GM13976 (cell line): ENCODE measurements around the gene C1GALT1.
"Not testable (repeated sequence)": the region's sequence is repeated elsewhere in the genome, so short reads cannot be mapped to it uniquely, and the experiment has no call there.

Experiments
- DNase-seq: peaks from one replicate; pipeline ENCODE4 v3.0.0; 2012; ENCODE audit warnings: low spot score
- in situ Hi-C: fragments of 300-500 bp; cut with MboI; formaldehyde crosslinking; loops from one replicate; pipeline ENCODE4 v1.12.0; 2022; ENCODE audit warnings: low sequenced_read_pairs, mixed read lengths, inconsistent platforms; ENCODE audit not compliant: unreplicated experiment
- TF ChIP-seq, protein P1 (sequence below): IDR thresholded peaks from 2 replicates; pipeline ENCODE4 v1.5.1; 2012; ENCODE audit warnings: borderline replicate concordance, mild to moderate bottlenecking; ENCODE audit not compliant: insufficient read depth; ENCODE audit errors: extremely low read depth, missing control alignments, control extremely low read depth

Gene C1GALT1

DNA sequence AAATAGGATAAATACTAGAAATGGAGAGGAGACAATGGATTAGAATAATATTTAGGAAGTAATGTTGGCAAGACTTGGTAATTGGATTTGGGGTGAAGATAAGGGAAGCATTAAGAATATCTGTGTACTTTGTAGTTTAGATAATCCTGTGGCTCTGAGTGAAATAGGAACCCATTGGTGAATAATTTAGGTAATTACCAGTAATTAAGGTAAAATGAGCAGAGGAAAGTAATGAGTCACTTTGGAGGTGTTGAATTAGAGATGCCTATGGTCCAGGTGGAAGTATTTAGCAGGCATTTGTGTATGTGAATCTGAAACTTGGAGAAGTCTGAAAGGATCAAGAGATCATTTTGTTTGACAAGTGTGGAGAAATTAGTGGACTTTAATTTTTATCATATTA lies 5.7 kb downstream of the C1GALT1 start:
- DNase-seq = no peak
- in situ Hi-C loops = no loop called here
- TF ChIP-seq, protein P1, sequence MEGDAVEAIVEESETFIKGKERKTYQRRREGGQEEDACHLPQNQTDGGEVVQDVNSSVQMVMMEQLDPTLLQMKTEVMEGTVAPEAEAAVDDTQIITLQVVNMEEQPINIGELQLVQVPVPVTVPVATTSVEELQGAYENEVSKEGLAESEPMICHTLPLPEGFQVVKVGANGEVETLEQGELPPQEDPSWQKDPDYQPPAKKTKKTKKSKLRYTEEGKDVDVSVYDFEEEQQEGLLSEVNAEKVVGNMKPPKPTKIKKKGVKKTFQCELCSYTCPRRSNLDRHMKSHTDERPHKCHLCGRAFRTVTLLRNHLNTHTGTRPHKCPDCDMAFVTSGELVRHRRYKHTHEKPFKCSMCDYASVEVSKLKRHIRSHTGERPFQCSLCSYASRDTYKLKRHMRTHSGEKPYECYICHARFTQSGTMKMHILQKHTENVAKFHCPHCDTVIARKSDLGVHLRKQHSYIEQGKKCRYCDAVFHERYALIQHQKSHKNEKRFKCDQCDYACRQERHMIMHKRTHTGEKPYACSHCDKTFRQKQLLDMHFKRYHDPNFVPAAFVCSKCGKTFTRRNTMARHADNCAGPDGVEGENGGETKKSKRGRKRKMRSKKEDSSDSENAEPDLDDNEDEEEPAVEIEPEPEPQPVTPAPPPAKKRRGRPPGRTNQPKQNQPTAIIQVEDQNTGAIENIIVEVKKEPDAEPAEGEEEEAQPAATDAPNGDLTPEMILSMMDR = no peak

DNA sequence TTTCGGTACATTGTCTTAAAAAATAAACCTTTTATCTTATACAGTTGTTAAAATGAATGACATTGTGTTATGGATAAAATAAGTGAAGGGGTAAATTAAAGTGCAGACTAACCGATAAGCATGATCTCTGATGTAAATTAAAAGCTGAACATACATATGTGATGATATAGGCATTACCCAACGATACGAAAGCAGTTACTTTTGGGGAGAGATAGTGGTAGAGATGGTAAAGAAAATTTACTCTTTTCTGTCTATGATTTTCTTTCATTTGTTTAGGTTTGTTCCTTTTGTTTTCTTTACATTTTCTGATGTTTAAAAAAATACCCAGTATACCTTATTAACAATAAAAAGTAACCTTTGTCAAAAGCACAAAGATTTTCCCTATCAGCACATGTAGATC lies 6.4 kb downstream of the C1GALT1 start:
- DNase-seq = no peak
- TF ChIP-seq, protein P1 = no peak
- in situ Hi-C loops = no loop called here

DNA sequence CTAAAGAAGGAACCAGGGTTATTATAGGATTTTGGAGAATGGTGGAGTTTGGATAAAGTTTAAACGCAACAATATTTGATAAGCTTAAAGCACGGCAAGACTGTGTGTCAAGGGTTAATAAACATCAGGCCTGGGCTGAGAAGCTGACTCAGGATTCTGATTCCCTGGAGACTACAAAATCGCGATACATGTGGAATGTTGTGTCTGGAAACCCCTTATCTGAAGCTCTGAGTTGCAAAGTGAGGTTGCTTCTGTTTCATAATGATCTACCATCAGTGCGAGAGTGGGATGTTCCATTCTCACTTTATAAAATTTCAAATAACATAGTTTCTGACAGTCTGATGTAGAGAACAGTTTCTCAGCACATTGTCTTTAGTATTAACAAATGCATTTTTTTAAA lies 7.8 kb downstream of the C1GALT1 start:
- in situ Hi-C loops = no loop called here
- no peak for DNase-seq
- TF ChIP-seq, protein P1 = no peak

DNA sequence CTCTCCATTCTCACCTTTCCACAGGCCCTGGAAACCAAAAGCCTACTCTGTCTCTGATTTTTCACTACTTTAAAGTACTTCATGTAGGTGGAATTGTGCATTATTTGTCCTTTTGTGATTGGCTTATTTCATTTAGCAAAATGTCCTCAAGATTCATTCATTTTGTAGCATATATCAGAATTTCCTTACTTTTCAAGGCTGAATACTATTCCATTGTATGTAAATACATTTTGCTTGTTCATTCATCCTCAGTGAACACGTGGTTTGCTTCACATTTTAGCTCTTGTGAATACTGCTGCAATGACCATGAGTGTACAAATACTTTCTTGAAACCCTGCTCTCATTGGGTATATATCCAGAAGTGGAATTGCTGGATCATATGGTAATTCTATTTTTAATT lies 8.8 kb downstream of the C1GALT1 start:
- TF ChIP-seq, protein P1 = no peak
- in situ Hi-C loops = no loop called here
- no peak for DNase-seq

DNA sequence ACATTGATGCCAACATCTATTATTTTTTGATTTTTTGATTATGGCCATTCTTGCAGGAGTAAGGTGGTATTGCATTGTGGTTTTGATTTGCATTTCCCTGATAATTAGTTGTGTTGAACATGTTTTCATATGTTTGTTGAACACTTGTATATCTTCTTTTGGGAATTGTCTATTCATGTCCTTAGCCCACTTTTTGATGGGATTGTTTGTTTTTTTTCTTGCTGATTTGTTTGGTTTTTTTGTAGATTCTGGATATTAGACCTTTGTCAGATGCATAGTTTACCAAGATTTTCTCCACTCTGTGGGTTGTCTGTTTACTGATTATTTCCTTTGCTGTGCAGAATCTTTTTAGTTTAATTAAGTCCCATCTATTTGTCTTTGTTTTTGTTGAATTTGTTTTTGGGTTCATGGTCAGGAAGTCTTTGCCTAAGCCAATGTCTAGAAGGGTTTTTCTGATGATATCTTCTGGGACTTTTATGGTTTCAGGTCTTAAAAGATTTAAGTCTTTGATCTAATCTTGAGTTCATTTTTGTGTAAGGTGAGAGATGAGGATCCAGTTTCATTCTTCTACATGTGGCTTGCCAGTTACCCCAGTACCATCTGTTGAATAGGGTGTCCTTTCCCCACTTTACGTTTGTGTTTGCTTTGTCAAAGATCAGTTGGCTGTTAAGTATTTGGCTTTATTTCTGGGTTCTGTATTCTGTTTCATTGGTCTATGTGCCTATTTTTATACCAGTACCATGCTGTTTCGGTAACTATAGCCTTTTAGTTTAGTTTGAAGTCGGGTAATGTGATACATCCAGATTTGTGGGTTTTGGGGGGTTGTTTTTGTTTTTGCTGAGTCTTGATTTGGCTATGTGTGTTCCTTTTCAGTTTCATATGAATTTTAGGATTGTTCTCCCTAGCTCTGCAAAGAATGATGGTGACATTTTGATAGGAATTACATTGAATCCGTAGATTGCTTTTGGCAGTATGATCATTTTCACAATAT lies 10.7 kb downstream of the C1GALT1 start:
- DNase-seq, in situ Hi-C loops: not testable (repeated sequence)

DNA sequence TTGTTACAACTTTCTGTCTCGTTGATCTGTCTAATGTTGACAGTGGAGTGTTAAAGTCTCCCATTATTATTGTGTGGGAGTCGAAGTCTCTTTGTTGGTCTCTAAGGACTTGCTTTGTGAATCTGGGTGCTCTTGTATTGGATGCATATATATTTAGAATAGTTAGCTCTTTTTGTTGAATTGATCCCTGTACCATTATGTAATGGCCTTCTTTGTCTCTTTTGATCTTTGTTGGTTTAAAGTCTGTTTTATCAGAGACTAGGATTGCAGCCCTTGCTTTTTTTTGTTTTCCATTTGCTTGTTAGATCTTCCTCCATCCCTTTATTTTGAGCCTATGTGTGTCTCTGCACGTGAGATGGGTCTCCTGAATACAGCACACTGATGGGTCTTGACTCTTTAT lies 17.2 kb downstream of the C1GALT1 start:
- DNase-seq, in situ Hi-C loops: not testable (repeated sequence)

DNA sequence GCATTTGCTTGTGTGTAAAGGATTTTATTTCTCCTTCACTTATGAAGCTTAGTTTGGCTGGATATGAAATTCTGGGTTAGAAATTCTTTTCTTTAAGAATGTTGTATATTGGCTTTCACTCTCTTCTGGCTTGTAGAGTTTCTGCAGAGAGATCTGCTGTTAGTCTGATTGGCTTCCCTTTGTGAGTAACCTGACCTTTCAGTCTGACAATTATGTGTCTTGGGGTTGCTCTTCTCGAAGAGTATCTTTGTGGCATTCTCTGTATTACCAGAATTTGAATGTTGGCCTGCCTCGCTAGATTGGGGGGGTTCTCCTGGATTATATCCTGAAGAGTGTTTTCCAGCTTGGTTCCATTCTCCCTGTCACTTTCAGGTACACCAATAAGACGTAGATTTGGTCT lies 17.9 kb downstream of the C1GALT1 start:
- DNase-seq, in situ Hi-C loops: not testable (repeated sequence)

DNA sequence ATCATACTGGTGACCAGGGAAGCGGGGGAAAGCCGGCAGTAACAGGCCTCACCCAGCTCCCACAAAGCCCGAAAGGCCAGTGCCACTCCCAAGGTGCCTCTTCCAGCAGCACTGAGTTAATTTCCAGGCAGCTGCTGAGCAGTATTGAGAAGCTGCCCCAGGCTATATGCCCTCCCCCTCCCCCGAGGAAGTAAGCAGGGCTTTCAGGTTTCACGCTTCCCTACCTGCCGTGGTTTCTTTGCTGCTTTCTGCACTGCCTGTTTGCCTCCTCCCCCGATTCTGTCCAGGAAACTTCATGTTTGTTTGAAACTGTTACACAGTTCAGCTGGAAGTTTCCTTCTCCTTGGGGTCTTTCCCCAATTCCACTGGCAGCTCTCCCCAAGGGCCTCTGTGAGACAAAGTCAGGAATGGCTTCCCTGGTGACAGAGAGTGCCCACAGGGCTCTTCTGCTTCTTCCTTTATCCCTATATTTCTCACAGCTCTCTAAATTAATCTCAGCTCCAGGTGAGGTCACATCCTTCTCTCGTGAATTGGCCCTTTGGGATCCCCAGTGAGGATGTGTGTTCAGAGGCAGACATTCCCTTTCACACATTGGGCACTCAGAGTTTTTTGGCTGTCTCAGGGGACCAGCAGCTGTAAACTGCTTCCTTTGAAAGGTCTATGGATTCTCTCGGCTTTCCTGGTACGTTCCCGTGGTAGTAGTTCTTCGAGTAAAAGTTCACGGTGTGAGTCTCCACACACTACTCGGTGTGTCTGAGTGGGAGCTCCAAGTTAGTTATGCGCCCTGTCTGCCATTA lies 19.4 kb downstream of the C1GALT1 start:
- TF ChIP-seq, protein P1 = no peak
- DNase-seq = peak; percentile 43
- in situ Hi-C loops = no loop called here
